SK-N-SH (cell line): ENCODE results near the gene RPS6KA2. TPM values are rescaled to one million over a fixed set of nuclear protein-coding genes. Genes with fewer than 3 reads are reported as not detected.

Experiments used
- CTCF ChIA-PET: fragments of 300-600, 350-600 bp; formaldehyde crosslinking; extraction: SDS; loops from one replicate; lab custom pipeline; 2021; lab: Yijun Ruan, JAX
- POLR2A ChIA-PET: fragments of 350-600 bp; sonication (Branson Sonifier 250); formaldehyde crosslinking; extraction: SDS; loops from one replicate; lab custom pipeline; 2020; ENCODE audit warnings: antibody characterized with exemption, inconsistent platforms; lab: Yijun Ruan, JAX
- DNase-seq: peaks from one replicate; pipeline ENCODE4 v3.0.0; 2012
- H2AFZ ChIP-seq: fragments of 200-600 bp; sonication (generic); 2 replicates; pipeline ENCODE4 v1.8.1; 2016; ENCODE audit warnings: antibody characterized with exemption, mild to moderate bottlenecking, low read depth
- H3F3A ChIP-seq: fragments of 200-600 bp; sonication (generic); replicated peaks from 2 replicates; pipeline ENCODE3; 2016; ENCODE audit warnings: antibody characterized with exemption, mild to moderate bottlenecking; ENCODE audit not compliant: insufficient read depth
- H3K27ac ChIP-seq, 2 experiments: fragments of 200-500 bp in 1 of 2; fragments of 200-600 bp in 1 of 2; sonication (Bioruptor generic) in 1 of 2; sonication (generic), shearing (Covaris generic) in 1 of 2; 2 replicates each; pipeline versions ENCODE4 v1.5.1 to v1.6.1; 2014 to 2016; ENCODE audit warnings: low read depth in 2 of 2, inconsistent platforms in 1 of 2, low read length in 1 of 2, mild to moderate bottlenecking in 1 of 2, mixed read lengths in 1 of 2
- H3K27me3 ChIP-seq: fragments of 200-600 bp; sonication (generic), shearing (Covaris generic); 2 replicates; pipeline ENCODE4 v1.6.1; 2016; ENCODE audit warnings: mixed run types; ENCODE audit not compliant: insufficient read depth
- H3K36me3 ChIP-seq, 2 experiments: fragments of 200-500 bp in 1 of 2; fragments of 200-600 bp in 1 of 2; sonication (Bioruptor generic) in 1 of 2; sonication (generic) in 1 of 2; replicated peaks in 1 of 2; 2 replicates each; pipeline versions ENCODE3 to v1.5.1; 2014 to 2016; ENCODE audit warnings: low read length in 1 of 2, mild to moderate bottlenecking in 1 of 2; ENCODE audit not compliant: insufficient read depth in 2 of 2, control insufficient read depth in 1 of 2
- H3K4me1 ChIP-seq, 2 experiments: fragments of 200-500 bp in 1 of 2; fragments of 200-600 bp in 1 of 2; sonication (Bioruptor generic) in 1 of 2; sonication (generic), shearing (Covaris generic) in 1 of 2; 2 replicates each; pipeline versions ENCODE4 v1.5.1 to v1.6.1; 2014 to 2016; ENCODE audit warnings: low read depth in 1 of 2, low read length in 1 of 2, mixed run types in 1 of 2; ENCODE audit not compliant: insufficient read depth in 2 of 2, control insufficient read depth in 1 of 2
- H3K4me2 ChIP-seq: fragments of 200-600 bp; sonication (generic), shearing (Covaris generic); 2 replicates; pipeline ENCODE4 v1.6.1; 2017; ENCODE audit warnings: mixed run types
- H3K4me3 ChIP-seq, 2 experiments: fragments of 200-500 bp in 1 of 2; fragments of 200-600 bp in 1 of 2; sonication (Bioruptor generic) in 1 of 2; sonication (generic), shearing (Covaris generic) in 1 of 2; 2 replicates each; pipeline versions ENCODE4 v1.5.1 to v1.8.1; 2014 to 2016; ENCODE audit warnings: low read depth in 2 of 2, inconsistent platforms in 1 of 2, low read length in 1 of 2, mild to moderate bottlenecking in 1 of 2, mixed read lengths in 1 of 2, moderate library complexity in 1 of 2
- H3K79me2 ChIP-seq: fragments of 200-600 bp; sonication (generic); 2 replicates; pipeline ENCODE4 v1.8.1; 2017; ENCODE audit warnings: mild to moderate bottlenecking; ENCODE audit not compliant: insufficient read depth
- H3K9ac ChIP-seq: fragments of 200-600 bp; sonication (generic); 2 replicates; pipeline ENCODE4 v1.6.1; 2017; ENCODE audit warnings: mixed run types
- H3K9me2 ChIP-seq: fragments of 200-600 bp; sonication (generic); 2 replicates; pipeline ENCODE4 v1.6.1; 2017; ENCODE audit warnings: mixed run types
- H3K9me3 ChIP-seq: fragments of 200-600 bp; sonication (generic); 2 replicates; pipeline ENCODE4 v1.6.1; 2017; ENCODE audit warnings: mixed run types, mild to moderate bottlenecking, moderate library complexity
- H4K20me1 ChIP-seq: fragments of 200-600 bp; sonication (generic); 2 replicates; pipeline ENCODE4 v1.6.1; 2017; ENCODE audit warnings: mild to moderate bottlenecking, mixed run types; ENCODE audit not compliant: insufficient read depth
- EP300 ChIP-seq, 2 experiments: IDR thresholded peaks; 2 replicates each; pipeline versions ENCODE4 v1.4.0 to v1.6.1; 2012; ENCODE audit warnings: borderline replicate concordance in 1 of 2, low read depth in 1 of 2, low read length in 1 of 2
- GATA2 ChIP-seq: sonication (generic); formaldehyde crosslinking; IDR thresholded peaks from 2 replicates; pipeline ENCODE4 v1.5.0; 2020; ENCODE audit warnings: mild to moderate bottlenecking, missing genetic modification reagents
- IRF3 ChIP-seq: fragments of 150-350 bp; IDR thresholded peaks from 2 replicates; pipeline ENCODE4 v1.6.1; 2016; ENCODE audit warnings: mild to moderate bottlenecking, low read depth, low read length
- MXI1 ChIP-seq: IDR thresholded peaks from 2 replicates; pipeline ENCODE4 v1.6.1; 2012; ENCODE audit warnings: mild to moderate bottlenecking, low read depth, low read length, improper control_type of control experiment
- NFIC ChIP-seq: IDR thresholded peaks from 2 replicates; pipeline ENCODE4 v1.4.0; 2012; ENCODE audit warnings: borderline replicate concordance
- POLR2AphosphoS5 ChIP-seq: IDR thresholded peaks from 2 replicates; pipeline ENCODE4 v1.6.1; 2012; ENCODE audit warnings: low read depth, low read length
- RXRA ChIP-seq: IDR thresholded peaks from 2 replicates; pipeline ENCODE4 v1.4.0; 2012; ENCODE audit warnings: low read depth, mild to moderate bottlenecking, borderline replicate concordance
- TAF1 ChIP-seq: IDR thresholded peaks from 2 replicates; pipeline ENCODE4 v1.6.1; 2012; ENCODE audit warnings: low read depth, mild to moderate bottlenecking, low read length, moderate library complexity, borderline replicate concordance
- TCF12 ChIP-seq: IDR thresholded peaks from 2 replicates; pipeline ENCODE4 v1.4.0; 2012
- TEAD4 ChIP-seq: IDR thresholded peaks from 2 replicates; pipeline ENCODE4 v1.4.0; 2012; ENCODE audit warnings: mild to moderate bottlenecking, borderline replicate concordance; ENCODE audit not compliant: insufficient read depth
- YY1 ChIP-seq: IDR thresholded peaks from 2 replicates; pipeline ENCODE4 v1.4.0; 2012; ENCODE audit warnings: low read depth, mild to moderate bottlenecking
- WGBS: methylation state at CpG from one replicate; pipeline ENCODE4 v1.1.6; 2017; ENCODE audit warnings: low lambda C conversion rate; 5-methylcytosine and 5-hydroxymethylcytosine counted together
- polyA plus RNA-seq, 3 experiments: library from polyadenylated mRNA; depleted of rRNA; stranded (reverse); fragments of >200 nt; gene quantifications; 2 replicates each; pipeline ENCODE4 v1.2.3, GENCODE V29; 2012
- TF ChIP-seq, protein P1 (sequence below): IDR thresholded peaks from 2 replicates; pipeline ENCODE4 v1.6.1; 2012; ENCODE audit warnings: mild to moderate bottlenecking, low read depth, low read length, moderate library complexity
- TF ChIP-seq, protein P2 (sequence below): IDR thresholded peaks from 2 replicates; pipeline ENCODE4 v1.4.0; 2012; ENCODE audit warnings: low read depth

The RPS6KA2 gene
- polyA plus RNA-seq, 1 of the 3 experiments (the other 2 are of a cell fraction): 59.5 TPM

GRCh38 chr6:166630462-166630861 is 3.4 kb upstream of the RPS6KA2 start (continued):
- TF ChIP-seq RXRA: no peak

DNA sequence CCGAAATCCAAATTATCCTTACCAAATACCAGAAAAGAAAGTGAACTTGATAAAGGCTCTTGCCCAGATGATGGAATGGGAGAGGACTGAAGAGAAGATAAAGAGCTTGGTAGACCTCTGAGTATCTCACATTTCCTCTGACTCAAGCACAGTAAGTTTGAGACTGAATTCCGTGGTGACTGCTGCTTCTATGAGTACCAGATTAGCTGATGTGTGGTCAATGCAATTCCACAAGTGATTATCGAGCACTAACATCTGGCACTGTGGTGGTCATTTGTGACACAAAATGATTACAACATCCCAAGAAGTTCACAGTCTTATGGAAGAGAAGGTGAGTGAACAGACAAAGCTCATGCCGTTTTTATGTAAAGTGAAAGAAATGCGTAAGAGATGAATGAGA is 2.6 kb upstream of the RPS6KA2 start:
- Histone ChIP-seq H3K4me2 (no peak overlapping the region), H3F3A (peaks cover 12% of the 10 kb centered on the region), H3K9me2 (no peaks in the 10 kb centered on the region), H4K20me1 (no peaks in the 10 kb centered on the region), H3K36me3 (no peaks in the 10 kb centered on the region), H3K4me1 (peaks cover 5 to 17% of the 10 kb centered on the region in 2 experiments), H3K9ac (no peak overlapping the region), H3K9me3 (no peaks in the 10 kb centered on the region), H3K79me2 (peaks cover 22% of the 10 kb centered on the region), H3K27me3 (no peaks in the 10 kb centered on the region), H2AFZ (no peak overlapping the region), H3K4me3 (no peak overlapping the region), H3K27ac (no peak overlapping the region)
- 74% methylated on average over 5 of the region's 5 CpGs for WGBS
- DNase-seq: no peak
- ChIA-PET POLR2A (no interaction called here), CTCF (interaction anchor here (1.4 kb wide), 1 partner anchor 145 kb away, joined by 4 read pairs; no protein-coding TSS in a partner anchor)
- peak; percentile 35 for TF ChIP-seq TCF12
- TF ChIP-seq TAF1: no peak

- Histone ChIP-seq H2AFZ (peak overlapping the region; percentile 67), H3K36me3 (no peaks in the 10 kb centered on the region), H3K4me1 (peaks cover 10 to 26% of the 10 kb centered on the region in 2 experiments), H3K79me2 (peaks cover 35% of the 10 kb centered on the region), H3K4me2 (peak overlapping the region; percentile 97), H3K27ac (peak overlapping the region; percentile 89 to 97), H4K20me1 (no peaks in the 10 kb centered on the region), H3K27me3 (no peaks in the 10 kb centered on the region), H3F3A (peaks cover 17% of the 10 kb centered on the region), H3K9ac (peak overlapping the region; percentile 88), H3K9me2 (no peaks in the 10 kb centered on the region), H3K4me3 (peak overlapping the region; percentile 63 to 75), H3K9me3 (no peaks in the 10 kb centered on the region)
- TF ChIP-seq GATA2 (CRISPR knock-in tag): peak; percentile 55; the same call in 1 of the 2 replicates
- TF ChIP-seq, protein P1, sequence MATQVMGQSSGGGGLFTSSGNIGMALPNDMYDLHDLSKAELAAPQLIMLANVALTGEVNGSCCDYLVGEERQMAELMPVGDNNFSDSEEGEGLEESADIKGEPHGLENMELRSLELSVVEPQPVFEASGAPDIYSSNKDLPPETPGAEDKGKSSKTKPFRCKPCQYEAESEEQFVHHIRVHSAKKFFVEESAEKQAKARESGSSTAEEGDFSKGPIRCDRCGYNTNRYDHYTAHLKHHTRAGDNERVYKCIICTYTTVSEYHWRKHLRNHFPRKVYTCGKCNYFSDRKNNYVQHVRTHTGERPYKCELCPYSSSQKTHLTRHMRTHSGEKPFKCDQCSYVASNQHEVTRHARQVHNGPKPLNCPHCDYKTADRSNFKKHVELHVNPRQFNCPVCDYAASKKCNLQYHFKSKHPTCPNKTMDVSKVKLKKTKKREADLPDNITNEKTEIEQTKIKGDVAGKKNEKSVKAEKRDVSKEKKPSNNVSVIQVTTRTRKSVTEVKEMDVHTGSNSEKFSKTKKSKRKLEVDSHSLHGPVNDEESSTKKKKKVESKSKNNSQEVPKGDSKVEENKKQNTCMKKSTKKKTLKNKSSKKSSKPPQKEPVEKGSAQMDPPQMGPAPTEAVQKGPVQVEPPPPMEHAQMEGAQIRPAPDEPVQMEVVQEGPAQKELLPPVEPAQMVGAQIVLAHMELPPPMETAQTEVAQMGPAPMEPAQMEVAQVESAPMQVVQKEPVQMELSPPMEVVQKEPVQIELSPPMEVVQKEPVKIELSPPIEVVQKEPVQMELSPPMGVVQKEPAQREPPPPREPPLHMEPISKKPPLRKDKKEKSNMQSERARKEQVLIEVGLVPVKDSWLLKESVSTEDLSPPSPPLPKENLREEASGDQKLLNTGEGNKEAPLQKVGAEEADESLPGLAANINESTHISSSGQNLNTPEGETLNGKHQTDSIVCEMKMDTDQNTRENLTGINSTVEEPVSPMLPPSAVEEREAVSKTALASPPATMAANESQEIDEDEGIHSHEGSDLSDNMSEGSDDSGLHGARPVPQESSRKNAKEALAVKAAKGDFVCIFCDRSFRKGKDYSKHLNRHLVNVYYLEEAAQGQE: no peak
- TF ChIP-seq YY1: 0 out of 2 replicates have a peak, but pooled peaks have one; percentile 2
- TF ChIP-seq NFIC: peak; percentile 22; the same call in 1 of the 2 replicates
- TF ChIP-seq, protein P2, sequence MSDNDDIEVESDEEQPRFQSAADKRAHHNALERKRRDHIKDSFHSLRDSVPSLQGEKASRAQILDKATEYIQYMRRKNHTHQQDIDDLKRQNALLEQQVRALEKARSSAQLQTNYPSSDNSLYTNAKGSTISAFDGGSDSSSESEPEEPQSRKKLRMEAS: 0 out of 2 replicates have a peak, but pooled peaks have one; percentile 16
- peak; percentile 4; the same call in 1 of the 2 replicates for TF ChIP-seq MXI1
- peak in 1 of 2 experiments; percentile 39; a peak in 1 of 4 replicates for TF ChIP-seq EP300 (IDR thresholded peaks at IDR 0.05; ENCODE audit: borderline replicate concordance in 1 of 2, low read depth in 1 of 2, low read length in 1 of 2)
- no peak for TF ChIP-seq POLR2AphosphoS5
- 0 out of 2 replicates have a peak, but pooled peaks have one; percentile 50 for TF ChIP-seq TEAD4
- no peak for TF ChIP-seq IRF3
- ChIA-PET POLR2A (interaction anchor here (0.6 to 2.5 kb wide), 4 partner anchors 25 to 192 kb away, joined by 3 to 14 read pairs (median 6); no protein-coding TSS in a partner anchor), CTCF (interaction anchor here (1.4 kb wide), 1 partner anchor 142 kb away, joined by 4 read pairs; no protein-coding TSS in a partner anchor)
- DNase-seq: peak; percentile 80
- WGBS: 32% methylated on average over 50 of the region's 61 CpGs
Measured at GRCh38 chr6:166627875-166628801, 1.1 kb upstream of the RPS6KA2 start.
